Upper lobe of right lung (tissue), 1 donor: ENCODE data around the gene KCNH3. TPM values are rescaled to one million over a fixed set of nuclear protein-coding genes. Genes with fewer than 3 reads are reported as not detected.

Experiments
- ATAC-seq: fragments of 200-7000 bp; cut with Tn5 transposase; one replicate; pipeline ENCODE4 v1.9.1; 2020; ENCODE audit warnings: mild to moderate bottlenecking, moderate library complexity
- DNase-seq: peaks from one replicate; pipeline ENCODE4 v3.0.0-alpha.2; 2020
- H3K27ac ChIP-seq: fragments of 200-600 bp; one replicate; pipeline ENCODE4 v1.8.0; 2022
- H3K27me3 ChIP-seq: fragments of 200-600 bp; one replicate; pipeline ENCODE4 v1.8.0; 2022; ENCODE audit warnings: mild to moderate bottlenecking
- H3K36me3 ChIP-seq: fragments of 200-600 bp; one replicate; pipeline ENCODE4 v1.8.0; 2022
- H3K4me1 ChIP-seq: fragments of 200-600 bp; one replicate; pipeline ENCODE4 v1.8.0; 2022
- H3K4me3 ChIP-seq: fragments of 200-600 bp; one replicate; pipeline ENCODE4 v1.8.0; 2022; ENCODE audit warnings: mild to moderate bottlenecking
- H3K9me3 ChIP-seq: fragments of 200-600 bp; one replicate; pipeline ENCODE4 v1.8.0; 2022
- CTCF ChIP-seq: fragments of 200-600 bp; IDR thresholded peaks from one replicate; pipeline ENCODE4 v1.8.0; 2022; ENCODE audit warnings: antibody characterized with exemption
- intact Hi-C: fragments of 100-400 bp; cut with DNase I; formaldehyde crosslinking; loops from one replicate; pipeline ENCODE4 v1.11.0; 2022
- total RNA-seq: library from RNA; stranded (reverse); fragmentation: NEBNext Ultra II Directional; extraction: Animal tissue kit (Norgen Biotek cat#: 25700); gene quantifications from one replicate; pipeline ENCODE4 v1.2.1, GENCODE V29; 2021
- donor health status: DM: no; HTN: yes; CAD: no; lungs with severe emphysema.

Gene KCNH3
- total RNA-seq, 1 donor from 2014 or later: 0.90 TPM

GRCh38 chr12:49549735-49550692 lies 11.2 kb downstream of the KCNH3 start:
- peak; percentile 61 for DNase-seq
- TF ChIP-seq CTCF: no peak
- Histone ChIP-seq H3K4me3 (no peak overlapping the region), H3K4me1 (peaks cover 14% of the 10 kb centered on the region), H3K9me3 (no peaks in the 10 kb centered on the region), H3K27me3 (peaks cover 36% of the 10 kb centered on the region), H3K27ac (no peak overlapping the region), H3K36me3 (no peaks in the 10 kb centered on the region)
- ATAC-seq: no peak
- intact Hi-C loops: no loop called here

DNA sequence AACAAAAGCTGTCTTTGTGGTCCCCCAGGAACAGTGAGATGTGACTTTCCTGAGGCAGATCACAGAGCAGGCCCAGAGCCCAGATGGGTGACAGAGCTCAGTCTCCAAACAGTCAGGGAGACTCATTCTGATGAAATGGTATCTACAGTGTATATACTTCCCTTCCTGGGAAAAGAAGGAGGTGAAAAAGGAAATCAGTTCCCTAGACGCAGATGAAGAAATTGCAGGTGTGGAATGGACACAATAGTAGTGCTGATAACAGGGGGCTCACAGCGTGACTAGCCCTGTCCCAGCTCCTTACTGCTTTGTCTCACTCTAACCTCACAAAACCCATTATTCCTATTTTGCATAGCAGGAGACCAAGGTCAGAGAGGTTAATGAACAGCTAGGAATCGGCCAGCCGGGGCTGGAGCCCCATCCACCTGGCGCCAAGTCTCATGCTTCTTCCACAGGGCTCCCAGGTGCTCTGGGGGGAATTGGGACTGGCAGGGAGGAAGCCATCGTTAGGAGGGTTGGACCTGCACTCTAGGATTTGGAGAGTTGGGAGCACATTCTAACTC lies 11.9 kb downstream of the KCNH3 start:
- Histone ChIP-seq H3K36me3 (no peaks in the 10 kb centered on the region), H3K9me3 (no peaks in the 10 kb centered on the region), H3K27ac (no peak overlapping the region), H3K4me1 (peaks cover 14% of the 10 kb centered on the region), H3K27me3 (peaks cover 35% of the 10 kb centered on the region), H3K4me3 (no peak overlapping the region)
- no peak for TF ChIP-seq CTCF
- intact Hi-C loops: no loop called here
- DNase-seq (no peak), ATAC-seq (no peak)

- no peak for TF ChIP-seq CTCF
- no peak overlapping the region for H3K27ac ChIP-seq
- intact Hi-C loops: no loop called here
- no peaks in the 10 kb centered on the region for H3K9me3 ChIP-seq
- no peaks in the 10 kb centered on the region for H3K36me3 ChIP-seq
- peaks cover 14% of the 10 kb centered on the region for H3K4me1 ChIP-seq
- ATAC-seq (peak; percentile 26), DNase-seq (no peak)
- H3K4me3 ChIP-seq: no peak overlapping the region
- peaks cover 23% of the 10 kb centered on the region for H3K27me3 ChIP-seq
Observed at GRCh38 chr12:49552014-49552413, 13.2 kb downstream of the KCNH3 start.

DNA sequence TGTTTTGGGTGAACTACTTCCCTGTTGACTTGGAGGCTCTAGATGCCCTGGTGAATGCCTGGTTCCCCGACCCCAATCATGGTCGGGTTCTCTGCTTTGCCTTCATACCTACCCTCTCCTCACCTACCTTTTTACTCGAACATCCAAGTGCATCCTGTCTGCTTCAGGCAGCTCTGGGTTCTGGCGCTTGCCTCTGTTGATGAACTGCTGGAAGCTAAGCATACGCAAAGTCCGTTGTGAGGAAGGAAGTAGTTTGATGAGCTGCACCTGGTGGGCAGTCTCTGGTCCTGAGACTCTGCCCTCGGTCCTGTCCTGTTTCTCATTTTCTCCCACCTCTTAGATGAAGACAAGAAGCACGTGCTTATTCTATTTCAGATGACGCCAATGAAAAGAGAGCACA lies 13.6 kb downstream of the KCNH3 start:
- Histone ChIP-seq H3K9me3 (no peaks in the 10 kb centered on the region), H3K27ac (no peak overlapping the region), H3K4me3 (no peak overlapping the region), H3K27me3 (peaks cover 20% of the 10 kb centered on the region), H3K4me1 (peaks cover 14% of the 10 kb centered on the region), H3K36me3 (peaks cover 3% of the 10 kb centered on the region)
- TF ChIP-seq CTCF: no peak
- no peak for ATAC-seq
- intact Hi-C loops: no loop called here
- DNase-seq: no peak

DNA sequence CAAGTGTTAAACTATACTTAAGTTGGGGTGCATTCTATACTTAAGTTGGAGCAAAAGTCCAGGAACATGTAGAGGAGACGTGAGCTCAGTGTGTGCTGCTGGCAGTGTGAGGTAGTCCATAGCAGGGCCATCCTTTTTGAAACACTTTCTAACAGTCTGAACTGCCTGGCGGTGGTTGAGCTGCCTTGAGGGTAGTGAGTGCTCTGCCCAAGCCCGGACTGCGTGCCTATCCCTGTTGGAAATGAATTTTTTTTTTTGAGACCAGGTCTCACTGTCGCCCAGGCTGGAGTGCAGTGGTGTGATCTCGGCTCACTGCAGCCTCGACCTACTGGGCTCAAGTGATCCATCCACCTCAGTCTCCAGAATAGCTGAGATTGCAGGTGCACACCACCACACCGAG lies 14.1 kb downstream of the KCNH3 start:
- intact Hi-C loops: no loop called here
- DNase-seq (no peak), ATAC-seq (no peak)
- H3K4me1 ChIP-seq: peaks cover 14% of the 10 kb centered on the region
- no peaks in the 10 kb centered on the region for H3K9me3 ChIP-seq
- H3K36me3 ChIP-seq: peaks cover 8% of the 10 kb centered on the region
- no peak overlapping the region for H3K4me3 ChIP-seq
- peaks cover 16% of the 10 kb centered on the region for H3K27me3 ChIP-seq
- H3K27ac ChIP-seq: no peak overlapping the region
- TF ChIP-seq CTCF: no peak
